SK-N-SH (cell line): ENCODE data around the gene RPS27L. TPM values are rescaled to one million over a fixed set of nuclear protein-coding genes. Genes with fewer than 3 reads are reported as not detected.
A peak's percentile ranks its signal among the peaks of the same experiment; 100 is the strongest.

Source experiments
- CTCF ChIA-PET: fragments of 300-600, 350-600 bp; formaldehyde crosslinking; extraction: SDS; loops from one replicate; lab custom pipeline; 2021; lab: Yijun Ruan, JAX
- POLR2A ChIA-PET: fragments of 350-600 bp; sonication (Branson Sonifier 250); formaldehyde crosslinking; extraction: SDS; loops from one replicate; lab custom pipeline; 2020; ENCODE audit warnings: antibody characterized with exemption, inconsistent platforms; lab: Yijun Ruan, JAX
- DNase-seq: peaks from one replicate; pipeline ENCODE4 v3.0.0; 2012
- H2AFZ ChIP-seq: fragments of 200-600 bp; sonication (generic); 2 replicates; pipeline ENCODE4 v1.8.1; 2016; ENCODE audit warnings: antibody characterized with exemption, mild to moderate bottlenecking, low read depth
- H3F3A ChIP-seq: fragments of 200-600 bp; sonication (generic); replicated peaks from 2 replicates; pipeline ENCODE3; 2016; ENCODE audit warnings: antibody characterized with exemption, mild to moderate bottlenecking; ENCODE audit not compliant: insufficient read depth
- H3K27ac ChIP-seq, 2 experiments: fragments of 200-500 bp in 1 of 2; fragments of 200-600 bp in 1 of 2; sonication (Bioruptor generic) in 1 of 2; sonication (generic), shearing (Covaris generic) in 1 of 2; 2 replicates each; pipeline versions ENCODE4 v1.5.1 to v1.6.1; 2014 to 2016; ENCODE audit warnings: low read depth in 2 of 2, inconsistent platforms in 1 of 2, low read length in 1 of 2, mild to moderate bottlenecking in 1 of 2, mixed read lengths in 1 of 2
- H3K27me3 ChIP-seq: fragments of 200-600 bp; sonication (generic), shearing (Covaris generic); 2 replicates; pipeline ENCODE4 v1.6.1; 2016; ENCODE audit warnings: mixed run types; ENCODE audit not compliant: insufficient read depth
- H3K36me3 ChIP-seq, 2 experiments: fragments of 200-500 bp in 1 of 2; fragments of 200-600 bp in 1 of 2; sonication (Bioruptor generic) in 1 of 2; sonication (generic) in 1 of 2; replicated peaks in 1 of 2; 2 replicates each; pipeline versions ENCODE3 to v1.5.1; 2014 to 2016; ENCODE audit warnings: low read length in 1 of 2, mild to moderate bottlenecking in 1 of 2; ENCODE audit not compliant: insufficient read depth in 2 of 2, control insufficient read depth in 1 of 2
- H3K4me1 ChIP-seq, 2 experiments: fragments of 200-500 bp in 1 of 2; fragments of 200-600 bp in 1 of 2; sonication (Bioruptor generic) in 1 of 2; sonication (generic), shearing (Covaris generic) in 1 of 2; 2 replicates each; pipeline versions ENCODE4 v1.5.1 to v1.6.1; 2014 to 2016; ENCODE audit warnings: low read depth in 1 of 2, low read length in 1 of 2, mixed run types in 1 of 2; ENCODE audit not compliant: insufficient read depth in 2 of 2, control insufficient read depth in 1 of 2
- H3K4me2 ChIP-seq: fragments of 200-600 bp; sonication (generic), shearing (Covaris generic); 2 replicates; pipeline ENCODE4 v1.6.1; 2017; ENCODE audit warnings: mixed run types
- H3K4me3 ChIP-seq, 2 experiments: fragments of 200-500 bp in 1 of 2; fragments of 200-600 bp in 1 of 2; sonication (Bioruptor generic) in 1 of 2; sonication (generic), shearing (Covaris generic) in 1 of 2; 2 replicates each; pipeline versions ENCODE4 v1.5.1 to v1.8.1; 2014 to 2016; ENCODE audit warnings: low read depth in 2 of 2, inconsistent platforms in 1 of 2, low read length in 1 of 2, mild to moderate bottlenecking in 1 of 2, mixed read lengths in 1 of 2, moderate library complexity in 1 of 2
- H3K79me2 ChIP-seq: fragments of 200-600 bp; sonication (generic); 2 replicates; pipeline ENCODE4 v1.8.1; 2017; ENCODE audit warnings: mild to moderate bottlenecking; ENCODE audit not compliant: insufficient read depth
- H3K9ac ChIP-seq: fragments of 200-600 bp; sonication (generic); 2 replicates; pipeline ENCODE4 v1.6.1; 2017; ENCODE audit warnings: mixed run types
- H3K9me2 ChIP-seq: fragments of 200-600 bp; sonication (generic); 2 replicates; pipeline ENCODE4 v1.6.1; 2017; ENCODE audit warnings: mixed run types
- H3K9me3 ChIP-seq: fragments of 200-600 bp; sonication (generic); 2 replicates; pipeline ENCODE4 v1.6.1; 2017; ENCODE audit warnings: mixed run types, mild to moderate bottlenecking, moderate library complexity
- H4K20me1 ChIP-seq: fragments of 200-600 bp; sonication (generic); 2 replicates; pipeline ENCODE4 v1.6.1; 2017; ENCODE audit warnings: mild to moderate bottlenecking, mixed run types; ENCODE audit not compliant: insufficient read depth
- CHD2 ChIP-seq: fragments of 150-350 bp; IDR thresholded peaks from 2 replicates; pipeline ENCODE4 v1.6.1; 2018; ENCODE audit warnings: low read length; ENCODE audit not compliant: partially characterized antibody
- ELF1 ChIP-seq: IDR thresholded peaks from 2 replicates; pipeline ENCODE4 v1.4.0; 2012
- EP300 ChIP-seq, 2 experiments: IDR thresholded peaks; 2 replicates each; pipeline versions ENCODE4 v1.4.0 to v1.6.1; 2012; ENCODE audit warnings: borderline replicate concordance in 1 of 2, low read depth in 1 of 2, low read length in 1 of 2
- FOSL2 ChIP-seq: IDR thresholded peaks from 2 replicates; pipeline ENCODE4 v1.4.0; 2012; ENCODE audit warnings: low read depth, mild to moderate bottlenecking, moderate library complexity, borderline replicate concordance
- NFIC ChIP-seq: IDR thresholded peaks from 2 replicates; pipeline ENCODE4 v1.4.0; 2012; ENCODE audit warnings: borderline replicate concordance
- POLR2AphosphoS5 ChIP-seq: IDR thresholded peaks from 2 replicates; pipeline ENCODE4 v1.6.1; 2012; ENCODE audit warnings: low read depth, low read length
- RCOR1 ChIP-seq: fragments of 150-350 bp; IDR thresholded peaks from 2 replicates; pipeline ENCODE4 v1.6.1; 2017; ENCODE audit warnings: antibody characterized with exemption, low read length
- RXRA ChIP-seq: IDR thresholded peaks from 2 replicates; pipeline ENCODE4 v1.4.0; 2012; ENCODE audit warnings: low read depth, mild to moderate bottlenecking, borderline replicate concordance
- SMC3 ChIP-seq: IDR thresholded peaks from 2 replicates; pipeline ENCODE4 v1.6.1; 2012; ENCODE audit warnings: low read depth, low read length, improper control_type of control experiment
- TAF1 ChIP-seq: IDR thresholded peaks from 2 replicates; pipeline ENCODE4 v1.6.1; 2012; ENCODE audit warnings: low read depth, mild to moderate bottlenecking, low read length, moderate library complexity, borderline replicate concordance
- TCF12 ChIP-seq: IDR thresholded peaks from 2 replicates; pipeline ENCODE4 v1.4.0; 2012
- WGBS: methylation state at CpG from one replicate; pipeline ENCODE4 v1.1.6; 2017; ENCODE audit warnings: low lambda C conversion rate; 5-methylcytosine and 5-hydroxymethylcytosine counted together
- polyA plus RNA-seq, 3 experiments: library from polyadenylated mRNA; depleted of rRNA; stranded (reverse); fragments of >200 nt; gene quantifications; 2 replicates each; pipeline ENCODE4 v1.2.3, GENCODE V29; 2012
- TF ChIP-seq, protein P1 (sequence below): fragments of 150-350 bp; IDR thresholded peaks from 2 replicates; pipeline ENCODE4 v1.6.1; 2017; ENCODE audit warnings: antibody characterized with exemption, low read length, low read depth, borderline replicate concordance

The RPS27L gene
- polyA plus RNA-seq, 1 of the 3 experiments (the other 2 are of a cell fraction), result 319 TPM

DNA sequence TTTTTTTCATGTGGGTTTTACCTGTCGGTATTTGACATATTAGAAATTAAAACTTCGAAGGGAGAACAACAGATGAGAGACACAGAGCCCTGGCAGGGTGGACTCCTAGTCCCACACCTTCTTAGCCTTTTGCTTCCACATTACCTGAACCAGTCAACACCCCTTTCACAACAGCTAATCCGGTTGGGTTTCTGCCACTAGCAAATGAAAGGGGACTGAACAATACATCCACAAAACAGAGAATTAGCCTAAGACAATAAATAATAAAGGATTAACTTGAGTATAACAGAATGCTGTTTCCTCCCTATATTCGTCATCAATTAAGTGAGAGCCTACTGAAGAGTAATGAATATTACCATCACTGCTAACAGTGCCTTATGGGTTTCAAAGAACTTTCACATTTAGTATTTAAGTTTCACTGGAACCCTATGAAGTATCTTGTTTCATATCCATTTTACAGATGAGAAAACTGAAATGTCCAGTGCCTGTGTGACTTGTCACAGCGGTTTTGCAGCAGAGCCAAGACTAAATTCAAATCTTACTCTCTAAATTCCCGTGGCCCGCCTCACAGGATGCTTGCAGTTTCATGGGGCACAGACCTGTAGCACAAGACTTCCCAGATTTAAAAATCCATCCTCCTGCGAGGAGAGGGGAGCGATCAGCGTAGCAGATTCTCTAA lies 31.1 kb upstream of the RPS27L start:
- Histone ChIP-seq H3K9ac (peak overlapping the region; percentile 69), H3K4me1 (peaks cover 5 to 10% of the 10 kb centered on the region in 2 experiments; a peak in 3 of 4 replicates), H3K9me2 (no peaks in the 10 kb centered on the region), H3F3A (peaks cover 8% of the 10 kb centered on the region), H3K27ac (peak overlapping the region; percentile 61 to 75; a peak in 3 of 4 replicates), H2AFZ (peak overlapping the region; percentile 96), H3K9me3 (no peaks in the 10 kb centered on the region), H3K4me2 (peak overlapping the region; percentile 84), H4K20me1 (no peaks in the 10 kb centered on the region), H3K79me2 (peaks cover 35% of the 10 kb centered on the region), H3K4me3 (peak overlapping the region; percentile 52 to 84), H3K36me3 (no peaks in the 10 kb centered on the region), H3K27me3 (no peaks in the 10 kb centered on the region)
- ChIA-PET POLR2A (interaction anchor here (1.0 to 1.6 kb wide), 3 partner anchors 10 to 88 kb away, joined by 3 to 7 read pairs (median 5); partner anchors contain the start of gene RPS27L), CTCF (interaction anchor here (0.7 kb wide), 1 partner anchor 106 kb away, joined by 3 read pairs; no protein-coding TSS in a partner anchor)
- DNase-seq, result no peak
- TF ChIP-seq ELF1 (no peak), FOSL2 (no peak), EP300 (IDR thresholded peaks at IDR 0.05; ENCODE audit: borderline replicate concordance in 1 of 2, low read depth in 1 of 2, low read length in 1 of 2) (no peak), SMC3 (no peak), CHD2 (no peak), RCOR1 (no peak), TAF1 (no peak), POLR2AphosphoS5 (no peak), RXRA (no peak)
- TF ChIP-seq, protein P1, sequence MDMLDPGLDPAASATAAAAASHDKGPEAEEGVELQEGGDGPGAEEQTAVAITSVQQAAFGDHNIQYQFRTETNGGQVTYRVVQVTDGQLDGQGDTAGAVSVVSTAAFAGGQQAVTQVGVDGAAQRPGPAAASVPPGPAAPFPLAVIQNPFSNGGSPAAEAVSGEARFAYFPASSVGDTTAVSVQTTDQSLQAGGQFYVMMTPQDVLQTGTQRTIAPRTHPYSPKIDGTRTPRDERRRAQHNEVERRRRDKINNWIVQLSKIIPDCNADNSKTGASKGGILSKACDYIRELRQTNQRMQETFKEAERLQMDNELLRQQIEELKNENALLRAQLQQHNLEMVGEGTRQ, result no peak
- 61% methylated on average over 10 of the region's 10 CpGs for WGBS

DNA sequence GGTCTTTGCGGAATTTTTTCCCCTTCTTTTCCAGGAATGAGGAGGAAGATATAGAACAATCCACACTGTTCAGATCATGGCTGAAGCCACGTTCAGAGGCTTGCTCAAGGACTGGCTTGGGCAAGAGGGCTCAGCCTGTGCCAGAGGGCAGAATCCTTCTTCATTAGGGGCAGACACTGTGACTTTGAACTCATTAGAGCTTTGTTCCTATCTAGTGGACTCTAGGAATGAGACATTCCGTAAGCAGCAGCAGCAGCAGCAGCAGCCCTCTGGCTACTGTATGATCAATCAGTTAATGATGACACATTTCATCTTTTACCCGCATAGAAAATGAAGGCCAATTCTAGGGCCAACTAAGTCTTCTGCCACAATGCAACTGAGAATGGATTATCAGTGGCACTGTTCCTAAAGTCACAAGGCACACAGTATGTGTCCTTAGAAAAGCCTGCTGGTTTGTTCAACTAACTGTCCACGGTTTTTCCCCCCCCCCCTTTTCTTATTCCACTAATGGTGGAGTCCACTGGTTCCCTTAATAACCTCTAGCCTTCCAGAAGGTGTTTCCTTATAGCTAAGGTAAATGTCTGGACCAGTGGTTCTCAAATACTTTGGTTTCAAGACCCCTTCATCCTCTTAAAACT lies 30.4 kb upstream of the RPS27L start:
- POLR2A ChIA-PET, result no interaction called here

More for the DNA sequence above, 30.4 kb upstream of the RPS27L start:
- Histone ChIP-seq H3K79me2 (peaks cover 28% of the 10 kb centered on the region), H2AFZ (no peak overlapping the region), H3K4me3 (no peak overlapping the region), H4K20me1 (no peaks in the 10 kb centered on the region), H3K4me1 (peaks cover 5 to 9% of the 10 kb centered on the region in 2 experiments; a peak in 3 of 4 replicates), H3K36me3 (no peaks in the 10 kb centered on the region), H3K4me2 (no peak overlapping the region), H3K27ac (no peak overlapping the region), H3K27me3 (no peaks in the 10 kb centered on the region), H3F3A (peaks cover 8% of the 10 kb centered on the region), H3K9me2 (no peaks in the 10 kb centered on the region), H3K9ac (no peak overlapping the region), H3K9me3 (no peaks in the 10 kb centered on the region)
- WGBS, result 87% methylated on average over 5 of the region's 5 CpGs
- TF ChIP-seq NFIC (no peak), TCF12 (no peak)
- DNase-seq, result no peak
- CTCF ChIA-PET, result no interaction called here
